Spleen (tissue), 7 donors: ENCODE data around the gene DCAKD.

Source experiments
- POLR2A ChIP-seq, 3 donors: fragments of 450-650 bp; IDR thresholded peaks; one replicate each; pipeline ENCODE4 v1.5.1; 2017; ENCODE audit warnings: antibody characterized with exemption in 3 of 3, mild to moderate bottlenecking in 1 of 3
- POLR2AphosphoS5 ChIP-seq, 3 donors: sonication (generic); formaldehyde crosslinking; IDR thresholded peaks; one replicate each; pipeline ENCODE4 v1.5.1; 2017; ENCODE audit warnings: antibody characterized with exemption in 3 of 3
- TF ChIP-seq, protein P1 (sequence below), 11 experiments: fragments of 200-600 bp in 7 of 11; fragments of 450-650 bp in 4 of 11; sonication (generic) in 4 of 11; IDR thresholded peaks in 8 of 11; conservative IDR thresholded peaks in 3 of 11; 1 replicate in 7 of 11; 2 replicates in 4 of 11; pipeline versions ENCODE4 v1.4.0 to v1.8.0; 2016 to 2021; ENCODE audit warnings: antibody characterized with exemption in 11 of 11, inconsistent platforms in 4 of 11, mild to moderate bottlenecking in 1 of 11
- donor health status: DM: no; HTN: no; CAD: no; lungs with moderate emphysema.
- donor health status: DM: no; HTN: no; CAD: no.
- donor health status: DM: no; HTN: no; CAD: no.

DNA sequence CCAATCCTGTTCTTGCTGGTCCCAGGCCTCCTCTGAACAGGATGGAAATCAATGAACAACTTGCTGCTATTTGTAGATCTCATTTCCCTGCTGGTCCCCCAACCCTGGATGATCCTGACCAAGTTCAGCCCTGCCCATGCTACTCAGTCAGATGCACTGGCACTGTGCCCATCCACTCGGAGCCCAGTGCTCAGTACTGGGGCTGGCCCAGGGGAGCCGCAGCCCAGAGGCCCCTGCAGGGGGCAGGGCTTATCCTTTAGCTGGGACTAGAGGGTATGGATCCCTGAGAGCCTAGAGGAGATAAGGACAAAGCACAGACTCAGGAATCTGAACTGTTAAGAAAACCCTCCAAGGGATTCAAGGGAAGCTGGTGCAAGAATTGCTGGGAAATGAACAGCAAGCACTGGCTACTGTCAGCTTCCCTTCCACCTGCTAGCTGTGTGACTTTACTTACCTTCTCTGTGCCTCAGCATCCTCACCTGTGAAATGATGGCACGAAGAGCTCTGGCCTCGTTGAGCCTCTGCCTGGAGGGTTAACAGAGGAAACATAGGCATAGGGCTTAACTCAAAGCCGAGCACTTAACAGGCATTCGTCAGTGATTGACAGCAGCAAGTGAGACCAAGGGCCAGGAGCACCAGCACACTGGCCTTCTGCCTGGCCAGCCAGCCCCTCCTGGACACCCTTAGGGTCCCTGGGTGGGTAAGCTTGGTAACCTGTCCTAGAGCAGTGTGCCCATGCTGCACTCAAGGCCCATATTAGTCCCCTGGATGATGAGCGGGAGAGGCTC is 53.5 kb downstream of the DCAKD start:
- TF ChIP-seq POLR2AphosphoS5 (IDR thresholded peaks at IDR 0.05) (no peak), POLR2A (IDR thresholded peaks at IDR 0.05) (no peak)
- TF ChIP-seq, protein P1, sequence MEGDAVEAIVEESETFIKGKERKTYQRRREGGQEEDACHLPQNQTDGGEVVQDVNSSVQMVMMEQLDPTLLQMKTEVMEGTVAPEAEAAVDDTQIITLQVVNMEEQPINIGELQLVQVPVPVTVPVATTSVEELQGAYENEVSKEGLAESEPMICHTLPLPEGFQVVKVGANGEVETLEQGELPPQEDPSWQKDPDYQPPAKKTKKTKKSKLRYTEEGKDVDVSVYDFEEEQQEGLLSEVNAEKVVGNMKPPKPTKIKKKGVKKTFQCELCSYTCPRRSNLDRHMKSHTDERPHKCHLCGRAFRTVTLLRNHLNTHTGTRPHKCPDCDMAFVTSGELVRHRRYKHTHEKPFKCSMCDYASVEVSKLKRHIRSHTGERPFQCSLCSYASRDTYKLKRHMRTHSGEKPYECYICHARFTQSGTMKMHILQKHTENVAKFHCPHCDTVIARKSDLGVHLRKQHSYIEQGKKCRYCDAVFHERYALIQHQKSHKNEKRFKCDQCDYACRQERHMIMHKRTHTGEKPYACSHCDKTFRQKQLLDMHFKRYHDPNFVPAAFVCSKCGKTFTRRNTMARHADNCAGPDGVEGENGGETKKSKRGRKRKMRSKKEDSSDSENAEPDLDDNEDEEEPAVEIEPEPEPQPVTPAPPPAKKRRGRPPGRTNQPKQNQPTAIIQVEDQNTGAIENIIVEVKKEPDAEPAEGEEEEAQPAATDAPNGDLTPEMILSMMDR (IDR thresholded peaks at IDR 0.05 in 8 of 11, conservative IDR thresholded peaks at IDR 0.05 in 3 of 11): no peak
